ENCODE results near the gene SH3GL2.

Gene SH3GL2

DNA sequence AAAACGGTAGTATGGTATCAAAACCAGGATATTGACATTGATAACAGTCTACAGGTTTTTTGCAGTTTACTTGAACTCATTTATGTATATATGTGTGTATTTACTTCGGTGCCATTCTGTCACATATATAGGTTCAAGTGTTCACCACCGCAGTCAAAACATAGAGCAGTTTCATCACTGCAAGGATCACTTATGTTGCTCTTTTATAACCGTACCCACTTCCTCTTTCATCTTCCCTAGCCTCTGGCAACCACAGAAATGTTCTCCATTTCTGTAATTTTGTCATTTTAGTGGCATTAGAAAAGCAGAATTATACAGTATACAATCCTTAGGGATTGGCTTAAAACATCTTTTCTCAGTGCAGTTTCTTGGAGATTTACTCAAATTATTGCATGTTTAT is 90.3 kb downstream of the SH3GL2 start:
- no peak overlapping the region for H3K4me3 ChIP-seq (ENCODE audit: low read length)
- TF ChIP-seq, protein P1, sequence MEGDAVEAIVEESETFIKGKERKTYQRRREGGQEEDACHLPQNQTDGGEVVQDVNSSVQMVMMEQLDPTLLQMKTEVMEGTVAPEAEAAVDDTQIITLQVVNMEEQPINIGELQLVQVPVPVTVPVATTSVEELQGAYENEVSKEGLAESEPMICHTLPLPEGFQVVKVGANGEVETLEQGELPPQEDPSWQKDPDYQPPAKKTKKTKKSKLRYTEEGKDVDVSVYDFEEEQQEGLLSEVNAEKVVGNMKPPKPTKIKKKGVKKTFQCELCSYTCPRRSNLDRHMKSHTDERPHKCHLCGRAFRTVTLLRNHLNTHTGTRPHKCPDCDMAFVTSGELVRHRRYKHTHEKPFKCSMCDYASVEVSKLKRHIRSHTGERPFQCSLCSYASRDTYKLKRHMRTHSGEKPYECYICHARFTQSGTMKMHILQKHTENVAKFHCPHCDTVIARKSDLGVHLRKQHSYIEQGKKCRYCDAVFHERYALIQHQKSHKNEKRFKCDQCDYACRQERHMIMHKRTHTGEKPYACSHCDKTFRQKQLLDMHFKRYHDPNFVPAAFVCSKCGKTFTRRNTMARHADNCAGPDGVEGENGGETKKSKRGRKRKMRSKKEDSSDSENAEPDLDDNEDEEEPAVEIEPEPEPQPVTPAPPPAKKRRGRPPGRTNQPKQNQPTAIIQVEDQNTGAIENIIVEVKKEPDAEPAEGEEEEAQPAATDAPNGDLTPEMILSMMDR (conservative IDR thresholded peaks at IDR 0.05; ENCODE audit: low read depth, low read length): no peak
- DNase-seq (ENCODE audit: low read depth): no peak

DNA sequence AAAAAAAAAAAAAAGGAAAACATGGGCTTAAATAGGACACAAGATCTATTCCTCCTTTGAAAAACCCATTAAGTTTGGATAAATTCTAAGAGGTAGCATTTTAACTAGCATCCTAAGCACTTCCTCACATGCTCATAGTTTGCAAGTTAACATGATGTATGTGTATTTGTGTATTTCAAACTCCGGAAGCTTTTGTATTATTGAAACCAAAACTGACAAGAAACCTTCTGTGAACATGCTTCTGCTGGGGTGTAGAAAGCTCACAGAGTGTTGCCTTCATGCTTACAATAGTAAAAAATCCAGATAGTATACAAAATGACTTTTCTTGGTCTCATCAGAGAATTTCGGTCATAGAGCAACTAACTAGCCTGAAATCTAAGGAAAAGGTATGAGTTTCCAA is 103.8 kb downstream of the SH3GL2 start:
- DNase-seq (ENCODE audit: low read depth): no peak
- TF ChIP-seq, protein P1 (conservative IDR thresholded peaks at IDR 0.05; ENCODE audit: low read depth, low read length): no peak
- H3K4me3 ChIP-seq (ENCODE audit: low read length): no peak overlapping the region

DNA sequence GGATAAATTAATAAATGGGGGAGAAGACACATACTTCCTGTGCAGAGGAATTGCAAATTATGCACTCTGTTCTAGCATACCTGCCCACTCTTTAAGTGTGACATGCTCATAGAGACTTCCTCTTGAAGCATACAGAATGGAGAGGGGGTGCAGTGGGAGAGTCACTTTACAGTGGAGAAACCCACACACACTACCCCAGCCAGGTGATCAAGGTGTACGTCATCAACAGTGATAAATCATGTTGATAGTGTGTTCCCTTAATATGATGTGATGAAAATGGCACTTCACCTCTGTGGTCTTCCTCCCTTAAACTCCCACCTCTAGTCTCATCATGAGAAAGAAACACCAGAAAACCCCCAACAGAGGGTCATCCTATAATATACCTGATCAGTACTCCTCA is 110.0 kb downstream of the SH3GL2 start:
- TF ChIP-seq, protein P1 (conservative IDR thresholded peaks at IDR 0.05; ENCODE audit: low read depth, low read length): no peak
- no peak overlapping the region for H3K4me3 ChIP-seq (ENCODE audit: low read length)
- DNase-seq (ENCODE audit: low read depth): no peak

DNA sequence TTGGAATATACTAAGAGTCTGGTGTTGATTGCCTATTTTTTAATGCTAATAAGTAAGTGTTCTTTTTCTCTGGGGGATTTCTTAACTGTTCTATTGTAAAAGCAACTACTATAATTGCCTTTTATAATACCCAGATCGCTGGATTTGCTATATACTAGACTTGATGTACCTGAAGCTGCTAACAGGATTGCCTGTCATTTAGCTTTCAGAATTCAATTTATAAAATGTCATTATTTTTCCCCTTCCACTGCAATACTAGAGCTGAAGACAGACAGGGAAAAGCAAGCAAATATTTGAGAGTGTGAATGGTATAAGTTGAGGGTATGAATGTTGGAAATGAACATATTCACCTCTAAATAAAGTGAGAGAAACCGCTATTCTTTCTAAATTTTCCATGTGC is 115.5 kb downstream of the SH3GL2 start:
- no peak for DNase-seq (ENCODE audit: low read depth)
- TF ChIP-seq, protein P1 (conservative IDR thresholded peaks at IDR 0.05; ENCODE audit: low read depth, low read length): no peak
- H3K4me3 ChIP-seq (ENCODE audit: low read length): no peak overlapping the region

DNA sequence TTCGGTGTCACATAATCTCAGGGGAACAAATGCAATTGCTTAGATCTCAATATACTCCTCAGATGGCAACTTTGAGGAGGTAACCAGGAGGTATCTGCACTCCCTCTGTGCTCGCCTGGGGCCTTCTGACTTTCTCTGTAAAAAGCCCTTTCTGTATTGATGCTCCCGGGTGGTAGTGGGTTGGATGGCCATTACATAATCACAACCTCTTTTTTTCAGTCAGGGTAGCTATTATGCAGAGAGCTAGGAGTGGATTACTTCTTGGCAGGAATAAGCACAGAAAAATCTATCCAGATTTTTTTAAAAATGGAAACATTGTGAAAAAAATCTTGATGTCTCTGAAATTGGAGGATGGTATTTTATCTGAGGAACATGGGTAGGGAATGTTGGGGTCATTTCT is 116.6 kb downstream of the SH3GL2 start:
- no peak for DNase-seq (ENCODE audit: low read depth)
- TF ChIP-seq, protein P1 (conservative IDR thresholded peaks at IDR 0.05; ENCODE audit: low read depth, low read length): no peak
- H3K4me3 ChIP-seq (ENCODE audit: low read length): no peak overlapping the region

DNA sequence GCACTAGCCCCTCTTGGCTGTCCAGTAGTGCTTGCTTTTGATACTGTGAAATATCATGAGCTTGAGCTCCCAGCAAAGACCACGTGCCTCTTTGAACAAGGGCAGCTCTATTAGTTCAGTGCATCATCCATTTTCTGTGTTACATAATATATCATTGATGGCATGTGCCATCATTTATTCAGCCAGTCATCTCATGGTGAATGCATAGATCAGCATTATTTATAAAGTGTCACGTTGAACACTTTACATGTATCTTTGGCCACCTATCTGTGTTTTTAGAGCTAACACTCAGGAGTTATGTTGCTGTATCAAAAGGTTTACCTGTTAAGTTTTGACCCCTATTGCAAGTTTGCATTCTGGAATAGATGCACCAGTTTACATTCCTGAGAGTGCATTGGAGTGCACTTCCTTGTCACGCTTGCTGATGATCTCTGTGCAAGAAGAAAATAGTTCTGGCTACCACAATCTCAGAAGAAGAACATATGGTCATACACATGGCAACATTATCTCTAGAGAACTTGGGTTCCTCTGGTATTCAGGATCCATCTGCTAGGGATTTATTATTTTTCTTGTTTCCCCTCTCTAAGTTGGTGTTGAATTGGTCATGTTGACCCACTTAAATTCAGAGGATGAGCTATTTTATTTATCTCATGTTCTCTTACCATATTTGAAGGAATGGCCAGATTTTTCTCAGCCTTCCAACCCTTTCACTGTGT is 120.9 kb downstream of the SH3GL2 start:
- DNase-seq (ENCODE audit: low read depth): no peak
- H3K4me3 ChIP-seq (ENCODE audit: low read length): no peak overlapping the region
- TF ChIP-seq, protein P1 (conservative IDR thresholded peaks at IDR 0.05; ENCODE audit: low read depth, low read length): no peak

DNA sequence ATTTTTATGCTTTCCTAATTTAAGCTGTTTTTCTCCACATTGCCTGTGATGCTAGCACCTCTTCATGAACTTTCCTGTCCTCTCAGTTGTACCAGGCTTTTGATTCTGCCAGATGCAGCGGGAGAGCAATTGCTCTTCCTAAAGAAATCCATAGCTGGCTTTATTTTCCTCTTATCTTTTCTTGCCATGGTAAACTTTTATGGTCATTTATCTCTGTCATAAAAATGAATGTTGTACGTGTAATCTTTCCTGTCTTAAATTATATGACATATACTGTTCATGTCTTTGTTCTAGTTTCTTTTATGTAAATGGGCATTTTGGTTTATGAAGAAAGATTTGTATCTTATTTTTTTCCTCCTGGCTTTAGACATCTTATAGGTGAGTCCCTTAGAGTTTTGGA is 127.5 kb downstream of the SH3GL2 start:
- DNase-seq (ENCODE audit: low read depth): no peak
- TF ChIP-seq, protein P1 (conservative IDR thresholded peaks at IDR 0.05; ENCODE audit: low read depth, low read length): no peak
- no peak overlapping the region for H3K4me3 ChIP-seq (ENCODE audit: low read length)

Measured in retinal pigment epithelial cell (primary cell).